ENCODE data around the gene EXOC3L4. TPM values are rescaled to one million over a fixed set of nuclear protein-coding genes. Genes with fewer than 3 reads are reported as not detected.
A peak's percentile ranks its signal among the peaks of the same experiment; 100 is the strongest.
"Not testable (repeated sequence)": the region's sequence is repeated elsewhere in the genome, so short reads cannot be mapped to it uniquely, and the experiment has no call there.

Gene EXOC3L4
- total and polyA plus RNA-seq, 4 donors = 0.45 to 0.52 (median 0.50) TPM; not detected in 1

DNA sequence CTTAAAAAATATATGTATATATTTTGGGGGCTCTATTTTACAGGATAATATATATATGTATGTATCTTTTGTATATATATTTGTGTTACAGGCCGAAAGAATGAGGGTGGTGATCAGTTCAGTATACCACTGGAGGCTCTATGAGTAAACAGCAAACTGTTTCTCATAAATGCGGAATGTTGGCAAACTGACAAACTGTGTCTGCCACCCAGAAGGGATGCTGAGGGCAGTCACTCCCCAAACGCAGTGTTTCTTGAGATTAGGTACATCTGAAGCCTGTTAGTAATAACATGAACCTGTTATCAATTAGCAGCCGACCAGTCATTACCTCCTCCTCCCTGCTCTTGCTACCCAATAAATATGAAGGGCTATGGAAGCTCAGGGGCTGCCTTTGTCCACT lies 49.6 kb downstream of the EXOC3L4 start:
- Histone ChIP-seq H3K36me3 (ENCODE audit: control insufficient read depth, insufficient read depth, low read length) (no peaks in the 10 kb centered on the region), H3K4me1 (ENCODE audit: control insufficient read depth, insufficient read depth, low read length) (peaks cover 7% of the 10 kb centered on the region), H3K4me3 (ENCODE audit: low read depth, low read length) (no peak overlapping the region), H3K27ac (ENCODE audit: low read depth, low read length) (no peak overlapping the region), H3K27me3 (ENCODE audit: control insufficient read depth, insufficient read depth, low read length) (peaks cover 26% of the 10 kb centered on the region), H3K9me3 (ENCODE audit: control insufficient read depth, insufficient read depth, low read length) (no peaks in the 10 kb centered on the region)
- WGBS (ENCODE audit: insufficient coverage) = 73% methylated on average over 4 of the region's 4 CpGs
- no peak for DNase-seq (ENCODE audit: low read depth in 4 of 6, low spot score in 6 of 6)

DNA sequence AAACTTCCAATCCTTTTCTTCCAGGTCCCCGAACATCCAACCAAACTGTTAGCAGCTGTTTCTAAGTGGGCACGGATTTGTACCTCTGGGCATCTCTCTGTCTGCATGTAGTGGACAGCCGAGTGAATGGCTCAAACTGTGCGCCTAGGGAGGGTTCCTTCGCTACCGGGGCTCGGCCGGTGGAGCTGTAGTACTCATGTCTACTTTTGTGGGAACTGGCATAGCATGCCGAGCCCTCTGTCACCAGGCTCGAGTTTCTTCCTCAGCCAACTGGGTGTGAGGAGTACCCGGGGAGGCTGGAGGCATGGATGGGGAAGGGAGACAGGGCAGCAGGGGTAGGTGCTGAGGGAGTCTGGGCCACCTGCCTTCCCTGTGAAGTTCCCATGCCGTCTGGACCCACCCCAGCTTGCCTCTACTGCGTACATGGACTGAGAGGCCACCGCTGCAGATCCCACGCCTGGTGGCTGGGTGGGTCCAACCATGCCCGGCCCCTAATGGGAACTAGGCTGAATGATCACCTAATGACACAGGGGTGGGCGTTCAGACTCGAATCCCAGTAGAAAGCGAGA lies 51.7 kb downstream of the EXOC3L4 start:
- WGBS (ENCODE audit: insufficient coverage) = 92% methylated on average over 19 of the region's 19 CpGs

DNA sequence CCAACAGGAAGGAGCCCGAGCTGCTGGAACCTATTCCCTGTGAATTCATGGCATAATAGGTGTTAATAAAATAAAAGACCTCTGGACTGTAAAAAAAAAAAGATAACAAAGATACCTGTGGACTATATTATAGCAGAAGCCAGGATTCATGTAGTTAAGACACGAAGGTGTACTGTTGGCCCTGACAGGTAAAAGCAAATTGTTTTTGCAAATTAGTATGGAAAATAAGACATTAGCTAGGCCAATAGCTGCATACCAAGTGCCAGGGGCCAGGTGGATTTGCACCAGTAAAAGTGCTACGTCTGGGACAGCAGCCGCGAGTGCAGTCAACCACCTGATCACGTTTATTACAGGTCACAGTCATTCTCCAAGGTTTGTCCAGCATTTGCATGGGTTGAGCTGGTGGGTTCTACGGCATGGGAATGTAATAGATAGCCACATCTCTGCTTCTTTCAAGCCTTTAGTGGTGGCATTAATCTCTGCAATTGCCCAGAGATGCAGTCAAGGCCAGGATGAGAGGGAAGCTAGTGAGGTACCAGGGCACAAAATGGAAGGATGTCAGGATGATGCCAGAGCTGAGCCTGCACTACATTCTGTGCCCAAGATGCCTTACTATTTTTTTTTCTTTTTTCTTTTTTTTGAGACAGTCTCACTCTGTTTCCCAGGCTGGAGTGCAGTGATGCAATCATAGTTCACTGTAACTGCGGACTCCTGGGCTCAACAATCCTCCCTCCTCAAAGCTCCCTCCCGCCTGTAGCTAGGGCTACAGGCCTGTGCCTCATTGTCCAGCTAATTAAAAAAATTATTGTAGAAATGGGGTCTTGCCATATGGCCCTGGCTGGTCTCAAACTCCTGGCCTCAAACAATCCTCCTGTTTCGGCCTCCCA lies 55.1 kb downstream of the EXOC3L4 start:
- Histone ChIP-seq H3K27me3 (ENCODE audit: control insufficient read depth, insufficient read depth, low read length) (no peaks in the 10 kb centered on the region), H3K36me3 (ENCODE audit: control insufficient read depth, insufficient read depth, low read length) (no peaks in the 10 kb centered on the region), H3K27ac (ENCODE audit: low read depth, low read length) (no peak overlapping the region), H3K4me3 (ENCODE audit: low read depth, low read length) (no peak overlapping the region), H3K4me1 (ENCODE audit: control insufficient read depth, insufficient read depth, low read length) (no peaks in the 10 kb centered on the region), H3K9me3 (ENCODE audit: control insufficient read depth, insufficient read depth, low read length) (no peaks in the 10 kb centered on the region)
- WGBS (ENCODE audit: insufficient coverage) = 90% methylated on average over 8 of the region's 10 CpGs
- no peak for DNase-seq (ENCODE audit: low read depth in 4 of 6, low spot score in 6 of 6)

More for the DNA sequence above, 51.7 kb downstream of the EXOC3L4 start:
- H3K4me3 ChIP-seq (ENCODE audit: low read depth, low read length) = no peak overlapping the region
- H3K27ac ChIP-seq (ENCODE audit: low read depth, low read length) = no peak overlapping the region
- H3K36me3 ChIP-seq (ENCODE audit: control insufficient read depth, insufficient read depth, low read length) = no peaks in the 10 kb centered on the region
- H3K9me3 ChIP-seq (ENCODE audit: control insufficient read depth, insufficient read depth, low read length) = no peaks in the 10 kb centered on the region
- peaks cover 10% of the 10 kb centered on the region for H3K27me3 ChIP-seq (ENCODE audit: control insufficient read depth, insufficient read depth, low read length)
- no peaks in the 10 kb centered on the region for H3K4me1 ChIP-seq (ENCODE audit: control insufficient read depth, insufficient read depth, low read length)
- DNase-seq (ENCODE audit: low read depth in 4 of 6, low spot score in 6 of 6) = no peak

DNA sequence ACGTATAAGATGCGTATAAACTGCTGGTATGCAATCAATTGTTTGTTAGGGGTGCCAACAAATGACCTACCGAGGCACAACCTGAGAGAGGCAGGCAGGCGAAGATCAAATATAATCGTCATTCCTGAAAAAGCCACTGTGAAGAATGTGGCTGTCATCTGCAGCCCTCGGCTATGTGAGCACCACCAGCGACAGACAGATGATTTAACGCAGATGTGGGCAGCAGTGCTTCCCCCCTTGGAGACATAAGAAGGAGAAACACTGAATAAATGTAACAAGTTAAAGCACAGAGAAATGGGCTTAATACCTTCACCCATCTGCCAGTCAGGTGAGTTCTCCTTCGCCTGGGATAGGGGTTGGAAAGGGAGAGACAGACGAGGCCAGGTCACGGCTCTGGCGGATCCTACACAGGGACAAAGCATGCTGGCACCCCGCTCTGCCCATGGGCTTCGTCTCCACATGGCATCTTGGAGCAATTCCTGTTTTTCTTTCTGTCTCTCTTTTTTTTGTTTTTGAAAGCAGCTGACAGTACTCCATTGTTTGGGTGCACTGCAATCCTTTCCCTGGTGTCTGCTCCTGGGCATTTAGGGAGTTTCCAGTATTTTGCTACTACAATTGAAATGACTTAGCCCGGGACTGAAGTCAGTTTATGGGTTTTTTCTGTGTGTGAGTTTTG lies 56.9 kb downstream of the EXOC3L4 start:
- peak in 2 of 6 donors; percentile 27 to 53 for DNase-seq (ENCODE audit: low read depth in 4 of 6, low spot score in 6 of 6)
- no peak overlapping the region for H3K4me3 ChIP-seq (ENCODE audit: low read depth, low read length)
- no peaks in the 10 kb centered on the region for H3K27me3 ChIP-seq (ENCODE audit: control insufficient read depth, insufficient read depth, low read length)
- WGBS (ENCODE audit: insufficient coverage) = 52% methylated on average over 14 of the region's 15 CpGs
- no peak overlapping the region for H3K27ac ChIP-seq (ENCODE audit: low read depth, low read length)
- H3K4me1 ChIP-seq (ENCODE audit: control insufficient read depth, insufficient read depth, low read length) = no peaks in the 10 kb centered on the region
- no peaks in the 10 kb centered on the region for H3K9me3 ChIP-seq (ENCODE audit: control insufficient read depth, insufficient read depth, low read length)
- H3K36me3 ChIP-seq (ENCODE audit: control insufficient read depth, insufficient read depth, low read length) = no peaks in the 10 kb centered on the region

DNA sequence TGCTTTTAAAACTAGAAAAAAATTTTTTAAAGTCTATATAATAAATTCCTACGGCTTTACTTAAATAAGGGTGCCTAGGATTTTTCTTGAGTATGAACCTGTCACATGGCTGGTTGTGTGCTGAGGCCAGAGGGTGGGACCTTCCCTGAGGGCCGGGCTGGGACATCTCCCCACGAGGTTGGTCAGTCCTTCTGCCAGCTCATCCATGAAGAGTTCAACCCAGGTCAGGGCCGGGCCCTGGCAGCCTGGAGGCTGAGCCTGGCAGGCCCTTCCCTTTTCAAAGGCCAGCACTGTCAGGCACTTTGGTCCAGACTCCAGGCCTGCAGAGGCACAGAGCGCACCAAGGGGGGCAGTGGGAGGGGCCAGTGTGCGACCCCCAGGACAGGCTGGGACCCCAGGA lies 60.5 kb downstream of the EXOC3L4 start:
- no peak overlapping the region for H3K27ac ChIP-seq (ENCODE audit: low read depth, low read length)
- H3K4me1 ChIP-seq (ENCODE audit: control insufficient read depth, insufficient read depth, low read length) = no peaks in the 10 kb centered on the region
- no peaks in the 10 kb centered on the region for H3K27me3 ChIP-seq (ENCODE audit: control insufficient read depth, insufficient read depth, low read length)
- WGBS (ENCODE audit: insufficient coverage) = 60% methylated on average over 5 of the region's 6 CpGs
- no peak for DNase-seq (ENCODE audit: low read depth in 4 of 6, low spot score in 6 of 6)
- no peaks in the 10 kb centered on the region for H3K9me3 ChIP-seq (ENCODE audit: control insufficient read depth, insufficient read depth, low read length)
- no peak overlapping the region for H3K4me3 ChIP-seq (ENCODE audit: low read depth, low read length)
- H3K36me3 ChIP-seq (ENCODE audit: control insufficient read depth, insufficient read depth, low read length) = no peaks in the 10 kb centered on the region

DNA sequence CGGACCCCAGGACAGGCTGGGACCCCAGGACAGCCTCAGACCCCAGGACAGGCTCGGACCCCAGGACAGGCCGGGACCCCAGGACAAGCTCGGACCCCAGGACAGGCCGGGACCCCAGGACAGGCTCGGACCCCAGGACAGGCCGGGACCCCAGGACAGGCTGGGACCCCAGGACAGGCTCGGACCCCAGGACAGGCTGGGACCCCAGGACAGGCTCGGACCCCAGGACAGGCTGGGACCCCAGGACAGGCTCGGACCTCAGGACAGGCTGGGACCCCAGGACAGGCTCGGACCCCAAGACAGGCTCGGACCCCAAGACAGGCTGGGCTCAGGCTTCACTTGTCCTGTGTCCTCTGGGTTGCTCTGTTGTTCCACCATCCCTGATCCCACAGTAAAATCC lies 60.9 kb downstream of the EXOC3L4 start:
- H3K4me3 ChIP-seq (ENCODE audit: low read depth, low read length); H3K36me3 ChIP-seq (ENCODE audit: control insufficient read depth, insufficient read depth, low read length); DNase-seq (ENCODE audit: low read depth in 4 of 6, low spot score in 6 of 6); H3K9me3 ChIP-seq (ENCODE audit: control insufficient read depth, insufficient read depth, low read length); H3K27me3 ChIP-seq (ENCODE audit: control insufficient read depth, insufficient read depth, low read length); H3K4me1 ChIP-seq (ENCODE audit: control insufficient read depth, insufficient read depth, low read length); H3K27ac ChIP-seq (ENCODE audit: low read depth, low read length): not testable (repeated sequence)
- 93% methylated on average over 12 of the region's 12 CpGs for WGBS (ENCODE audit: insufficient coverage)

DNA sequence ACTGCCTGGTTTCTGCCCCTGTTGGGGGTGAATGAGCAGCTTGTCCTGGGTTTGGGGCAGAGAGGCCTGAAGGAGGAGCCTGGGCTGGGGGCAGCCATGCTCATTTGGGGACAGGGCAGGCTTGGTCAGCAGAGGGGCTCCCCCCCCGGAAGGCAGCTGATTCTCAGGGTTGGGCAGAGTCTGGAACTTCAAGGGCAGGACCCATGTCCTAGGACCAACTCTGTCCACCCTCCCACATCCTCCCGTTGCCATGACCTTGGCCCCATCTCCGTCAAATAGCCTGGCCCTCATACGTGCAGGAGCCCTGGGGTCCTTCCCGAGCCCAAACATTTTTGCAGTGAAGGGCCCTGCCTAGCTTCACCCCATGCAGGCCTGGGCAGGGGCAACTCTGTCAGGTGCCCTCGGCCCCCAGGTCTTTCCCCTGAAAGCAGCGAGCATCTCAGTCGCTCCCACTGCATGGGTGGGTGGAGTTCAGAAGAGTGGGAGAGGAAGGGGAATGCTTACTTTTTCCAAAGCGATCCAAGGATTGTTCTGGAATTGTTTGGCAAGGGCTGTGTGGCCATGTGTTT lies 61.4 kb downstream of the EXOC3L4 start:
- WGBS (ENCODE audit: insufficient coverage) = 93% methylated on average over 9 of the region's 9 CpGs
- DNase-seq (ENCODE audit: low read depth in 4 of 6, low spot score in 6 of 6) = no peak
- no peak overlapping the region for H3K27ac ChIP-seq (ENCODE audit: low read depth, low read length)
- H3K36me3 ChIP-seq (ENCODE audit: control insufficient read depth, insufficient read depth, low read length) = no peaks in the 10 kb centered on the region
- no peak overlapping the region for H3K4me3 ChIP-seq (ENCODE audit: low read depth, low read length)
- no peaks in the 10 kb centered on the region for H3K9me3 ChIP-seq (ENCODE audit: control insufficient read depth, insufficient read depth, low read length)
- no peaks in the 10 kb centered on the region for H3K27me3 ChIP-seq (ENCODE audit: control insufficient read depth, insufficient read depth, low read length)
- no peaks in the 10 kb centered on the region for H3K4me1 ChIP-seq (ENCODE audit: control insufficient read depth, insufficient read depth, low read length)

DNA sequence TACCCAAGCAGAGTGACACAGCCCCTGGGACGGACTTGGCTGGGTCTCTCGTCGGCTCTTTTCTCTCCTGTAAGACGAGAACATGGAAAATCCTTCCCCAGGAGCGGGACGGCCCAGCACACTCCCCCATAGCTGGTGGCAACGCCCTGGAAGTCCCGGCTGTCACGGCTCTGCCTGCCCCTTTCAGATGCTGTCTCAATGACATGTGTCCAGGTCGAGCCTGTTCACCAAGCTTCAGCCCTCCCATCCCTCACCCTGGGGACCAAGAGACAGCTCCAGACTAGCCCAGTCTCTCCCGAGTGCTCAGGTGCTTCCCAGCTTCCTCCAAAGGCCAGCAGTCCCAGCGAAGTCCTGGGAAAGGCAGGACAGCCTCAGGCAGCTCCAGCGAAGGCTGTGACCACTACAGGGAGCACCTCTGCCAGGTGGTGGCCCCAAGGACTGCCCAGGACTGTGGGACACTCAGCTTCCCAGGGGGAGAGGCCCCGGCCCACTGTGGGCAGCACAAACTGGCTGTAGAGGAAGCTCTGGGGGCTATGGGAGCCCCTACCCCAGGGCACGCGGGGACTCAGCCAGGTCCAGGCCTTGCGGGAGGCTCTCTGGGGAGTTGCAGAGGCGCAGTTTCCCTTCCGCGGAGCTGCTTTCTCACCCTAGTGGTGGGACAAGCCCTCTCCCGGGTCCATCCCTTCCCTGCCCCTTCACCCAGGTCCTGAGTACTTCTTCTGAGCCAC lies 62.3 kb downstream of the EXOC3L4 start:
- no peaks in the 10 kb centered on the region for H3K36me3 ChIP-seq (ENCODE audit: control insufficient read depth, insufficient read depth, low read length)
- 54% methylated on average over 21 of the region's 21 CpGs for WGBS (ENCODE audit: insufficient coverage)
- no peaks in the 10 kb centered on the region for H3K9me3 ChIP-seq (ENCODE audit: control insufficient read depth, insufficient read depth, low read length)
- no peaks in the 10 kb centered on the region for H3K4me1 ChIP-seq (ENCODE audit: control insufficient read depth, insufficient read depth, low read length)
- no peak overlapping the region for H3K27ac ChIP-seq (ENCODE audit: low read depth, low read length)
- no peak for DNase-seq (ENCODE audit: low read depth in 4 of 6, low spot score in 6 of 6)
- H3K4me3 ChIP-seq (ENCODE audit: low read depth, low read length) = no peak overlapping the region
- no peaks in the 10 kb centered on the region for H3K27me3 ChIP-seq (ENCODE audit: control insufficient read depth, insufficient read depth, low read length)

DNA sequence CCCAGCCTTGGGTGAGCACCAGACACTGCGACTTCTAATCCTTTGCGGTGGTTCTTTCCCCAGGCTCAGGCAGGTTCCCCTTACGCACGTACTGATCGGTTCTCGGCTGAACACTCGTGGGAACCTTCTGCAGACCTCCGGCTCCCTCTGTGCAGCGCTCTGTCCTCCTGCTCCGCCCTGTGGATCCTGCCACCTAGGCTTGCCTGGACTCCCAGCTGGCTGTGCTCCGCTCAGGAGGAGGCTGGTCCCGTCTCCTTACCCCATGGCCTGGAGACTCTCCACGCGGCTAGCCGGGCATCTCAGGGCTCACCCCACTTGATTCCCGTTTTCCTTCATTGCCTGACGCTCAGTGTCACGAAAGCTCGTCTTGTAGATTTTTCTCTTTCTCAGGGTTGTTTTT lies 63.4 kb downstream of the EXOC3L4 start:
- Histone ChIP-seq H3K36me3 (ENCODE audit: control insufficient read depth, insufficient read depth, low read length) (no peaks in the 10 kb centered on the region), H3K4me3 (ENCODE audit: low read depth, low read length) (no peak overlapping the region), H3K27ac (ENCODE audit: low read depth, low read length) (no peak overlapping the region), H3K27me3 (ENCODE audit: control insufficient read depth, insufficient read depth, low read length) (no peaks in the 10 kb centered on the region), H3K9me3 (ENCODE audit: control insufficient read depth, insufficient read depth, low read length) (no peaks in the 10 kb centered on the region), H3K4me1 (ENCODE audit: control insufficient read depth, insufficient read depth, low read length) (no peaks in the 10 kb centered on the region)
- no peak for DNase-seq (ENCODE audit: low read depth in 4 of 6, low spot score in 6 of 6)
- WGBS (ENCODE audit: insufficient coverage) = 88% methylated on average over 19 of the region's 19 CpGs
